Measurements from ENCODE around the gene MAST4.

DNA sequence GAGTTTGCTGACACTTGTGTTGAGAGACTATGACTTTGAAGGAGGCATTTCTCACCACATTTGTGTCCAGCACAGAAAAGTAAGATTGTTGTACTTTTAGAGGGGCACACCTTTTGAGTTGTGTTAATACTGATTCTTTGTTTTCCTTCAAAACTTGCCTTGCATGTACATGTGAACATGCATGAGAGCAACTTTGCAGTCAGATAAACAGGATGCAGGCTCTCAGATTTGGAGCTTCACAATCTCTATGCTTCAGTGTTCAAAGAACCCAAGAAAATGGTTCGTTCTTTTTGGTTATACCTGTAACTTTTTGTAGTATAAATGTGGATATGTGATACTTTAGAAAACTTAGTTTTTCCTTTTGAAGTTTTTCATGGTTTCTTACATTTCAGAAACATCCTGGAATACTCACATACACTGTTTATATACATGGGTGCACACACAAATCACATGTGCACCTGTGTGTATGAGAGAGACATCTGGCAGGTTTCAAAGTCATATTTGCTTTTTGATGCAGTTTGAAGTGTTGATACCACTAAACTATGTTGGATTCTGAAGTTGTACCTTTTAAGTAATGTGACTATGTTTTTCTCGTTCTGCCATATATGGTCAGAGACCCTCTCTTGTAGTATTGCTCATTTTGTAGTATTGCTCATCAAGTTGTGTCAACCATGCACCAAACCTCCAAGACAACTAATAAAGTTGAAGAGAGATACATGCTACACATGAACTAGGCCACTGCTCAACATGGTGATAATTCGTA, 409.7 kb downstream of the MAST4 start:
- TF ChIP-seq, protein P1, sequence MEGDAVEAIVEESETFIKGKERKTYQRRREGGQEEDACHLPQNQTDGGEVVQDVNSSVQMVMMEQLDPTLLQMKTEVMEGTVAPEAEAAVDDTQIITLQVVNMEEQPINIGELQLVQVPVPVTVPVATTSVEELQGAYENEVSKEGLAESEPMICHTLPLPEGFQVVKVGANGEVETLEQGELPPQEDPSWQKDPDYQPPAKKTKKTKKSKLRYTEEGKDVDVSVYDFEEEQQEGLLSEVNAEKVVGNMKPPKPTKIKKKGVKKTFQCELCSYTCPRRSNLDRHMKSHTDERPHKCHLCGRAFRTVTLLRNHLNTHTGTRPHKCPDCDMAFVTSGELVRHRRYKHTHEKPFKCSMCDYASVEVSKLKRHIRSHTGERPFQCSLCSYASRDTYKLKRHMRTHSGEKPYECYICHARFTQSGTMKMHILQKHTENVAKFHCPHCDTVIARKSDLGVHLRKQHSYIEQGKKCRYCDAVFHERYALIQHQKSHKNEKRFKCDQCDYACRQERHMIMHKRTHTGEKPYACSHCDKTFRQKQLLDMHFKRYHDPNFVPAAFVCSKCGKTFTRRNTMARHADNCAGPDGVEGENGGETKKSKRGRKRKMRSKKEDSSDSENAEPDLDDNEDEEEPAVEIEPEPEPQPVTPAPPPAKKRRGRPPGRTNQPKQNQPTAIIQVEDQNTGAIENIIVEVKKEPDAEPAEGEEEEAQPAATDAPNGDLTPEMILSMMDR (optimal IDR thresholded peaks at IDR 0.05 in 1 of 3, IDR thresholded peaks at IDR 0.05 in 1 of 3, conservative IDR thresholded peaks at IDR 0.05 in 1 of 3; ENCODE audit: extremely low read depth in 1 of 3, insufficient read depth in 2 of 3, low read length in 3 of 3) = no peak
- TF ChIP-seq EZH2 (IDR thresholded peaks at IDR 0.05; ENCODE audit: low read length) = no peak

All from keratinocyte (primary cell).